Gastrocnemius medialis (tissue), 4 donors: ENCODE results near the gene NEDD4L.

Experiments
- CTCF ChIP-seq, 5 experiments: fragments of 450-650 bp in 3 of 5; fragments of 200-600 bp in 2 of 5; sonication (generic) in 2 of 5; IDR thresholded peaks in 4 of 5; conservative IDR thresholded peaks in 1 of 5; 1 replicate in 4 of 5; 2 replicates in 1 of 5; pipeline ENCODE4 v1.5.1; 2016 to 2019; ENCODE audit warnings: antibody characterized with exemption in 5 of 5, mild to moderate bottlenecking in 3 of 5, moderate library complexity in 3 of 5
- POLR2A ChIP-seq, 2 donors: fragments of 450-650 bp; IDR thresholded peaks; one replicate each; pipeline ENCODE4 v1.6.1; 2017; ENCODE audit warnings: antibody characterized with exemption in 2 of 2, mild to moderate bottlenecking in 2 of 2, moderate library complexity in 2 of 2

GRCh38 chr18:58279504-58280175 is 235.6 kb downstream of the NEDD4L start:
- TF ChIP-seq POLR2A (IDR thresholded peaks at IDR 0.05): no peak
- no peak for TF ChIP-seq CTCF (IDR thresholded peaks at IDR 0.05 in 4 of 5, conservative IDR thresholded peaks at IDR 0.05 in 1 of 5)
